Thymus (tissue), 11 donors: ENCODE measurements around the gene KIF2A. TPM values are rescaled to one million over a fixed set of nuclear protein-coding genes. Genes with fewer than 3 reads are reported as not detected.

Source experiments
- DNase-seq, 9 donors: peaks; one replicate each; pipeline ENCODE4 v3.0.0-alpha.2; 2013; ENCODE audit warnings: low spot score in 9 of 9, low read depth in 6 of 9, missing footprints in 1 of 9
- H3K27ac ChIP-seq, 2 donors: one replicate each; pipeline ENCODE4 v1.5.1; 2013; ENCODE audit warnings: control low read depth in 1 of 2, low read depth in 1 of 2, low read length in 1 of 2, mild to moderate bottlenecking in 1 of 2, moderate library complexity in 1 of 2
- H3K27me3 ChIP-seq, 2 donors: one replicate each; pipeline ENCODE4 v1.5.1; 2013; ENCODE audit warnings: low read length in 1 of 2; ENCODE audit not compliant: control insufficient read depth in 2 of 2, insufficient read depth in 1 of 2
- H3K36me3 ChIP-seq, 2 donors: one replicate each; pipeline ENCODE4 v1.5.1; 2013; ENCODE audit warnings: low read length in 1 of 2, mild to moderate bottlenecking in 1 of 2, moderate library complexity in 1 of 2; ENCODE audit not compliant: control insufficient read depth in 2 of 2, insufficient read depth in 2 of 2
- H3K4me1 ChIP-seq, 2 donors: one replicate each; pipeline ENCODE4 v1.5.1; 2013; ENCODE audit warnings: low read length in 2 of 2; ENCODE audit not compliant: control insufficient read depth in 2 of 2, insufficient read depth in 2 of 2
- H3K4me3 ChIP-seq, 2 donors: one replicate each; pipeline ENCODE4 v1.5.1; 2013; ENCODE audit warnings: low read length in 2 of 2, control low read depth in 1 of 2, mild to moderate bottlenecking in 1 of 2
- H3K9me3 ChIP-seq, 2 donors: one replicate each; pipeline ENCODE4 v1.5.1; 2013; ENCODE audit warnings: low read length in 1 of 2, mild to moderate bottlenecking in 1 of 2; ENCODE audit not compliant: control insufficient read depth in 2 of 2, insufficient read depth in 1 of 2
- WGBS: extraction: QIAGEN DNeasy Blood & Tissue Kit; methylation state at CpG from one replicate; pipeline ENCODE4 v1.1.7; 2013; 5-methylcytosine and 5-hydroxymethylcytosine counted together
- polyA plus RNA-seq: library from polyadenylated mRNA; stranded (reverse); fragments of 200-250 nt; gene quantifications from one replicate; pipeline ENCODE4 v1.2.3, GENCODE V29; 2013
- total RNA-seq: library from RNA; stranded (reverse); fragments of 120-200 nt; gene quantifications from one replicate; pipeline ENCODE4 v1.2.4, GENCODE V29; 2013
- donor health status: healthy.

The KIF2A gene
- total and polyA plus RNA-seq, 2 donors: 14.7 to 70.5 TPM

- WGBS: under 1% methylated on average over 66 of the region's 66 CpGs
- H3K27ac ChIP-seq: peak within 1 kb of the TSS; percentile 60 to 81
- no peaks in the 10 kb centered on the region for H3K36me3 ChIP-seq
- peaks cover 9 to 11% of the 10 kb centered on the region in 2 donors for H3K4me1 ChIP-seq
- DNase-seq: peak; percentile 97 to 99 (median 99)
- no peaks in the 10 kb centered on the region for H3K27me3 ChIP-seq
- no peaks in the 10 kb centered on the region for H3K9me3 ChIP-seq
- H3K4me3 ChIP-seq: peak within 1 kb of the TSS; percentile 90 to 97
These were observed 106.7 kb downstream of the KIF2A start, which contains the start of gene IPO11 for GRCh38 chr5:62412549-62413329. Gene IPO11, plus strand, starts transcription at chr5:62412763. Its CDS starts 24,517 bp downstream, at chr5:62437280.

GRCh38 chr5:62413711-62414110, 107.7 kb downstream of the KIF2A start:
- no peaks in the 10 kb centered on the region for H3K9me3 ChIP-seq
- H3K27me3 ChIP-seq: no peaks in the 10 kb centered on the region
- peaks cover 9 to 11% of the 10 kb centered on the region in 2 donors for H3K4me1 ChIP-seq
- H3K36me3 ChIP-seq: no peaks in the 10 kb centered on the region
- peak overlapping the region; percentile 0 to 97 for H3K4me3 ChIP-seq
- DNase-seq: no peak
- H3K27ac ChIP-seq: no peak overlapping the region
- WGBS: 59% methylated on average over 3 of the region's 3 CpGs

GRCh38 chr5:62418462-62419076, 112.6 kb downstream of the KIF2A start:
- Histone ChIP-seq H3K36me3 (no peaks in the 10 kb centered on the region), H3K27ac (no peak overlapping the region), H3K4me1 (peaks cover under 1 to 2% of the 10 kb centered on the region in 2 donors), H3K9me3 (no peaks in the 10 kb centered on the region), H3K27me3 (no peaks in the 10 kb centered on the region), H3K4me3 (no peak overlapping the region)
- WGBS: 98% methylated on average over 4 of the region's 4 CpGs
- DNase-seq: no peak

GRCh38 chr5:62419609-62420008, 113.6 kb downstream of the KIF2A start:
- H3K4me3 ChIP-seq: no peak overlapping the region
- no peak overlapping the region for H3K27ac ChIP-seq
- H3K4me1 ChIP-seq: no peaks in the 10 kb centered on the region
- no peaks in the 10 kb centered on the region for H3K9me3 ChIP-seq
- DNase-seq: no peak
- no peaks in the 10 kb centered on the region for H3K36me3 ChIP-seq
- H3K27me3 ChIP-seq: no peaks in the 10 kb centered on the region
- WGBS: 98% methylated on average over 3 of the region's 3 CpGs

- H3K4me3 ChIP-seq: no peak overlapping the region
- WGBS: 96% methylated on average over 1 of the region's 1 CpG
- no peaks in the 10 kb centered on the region for H3K27me3 ChIP-seq
These were observed 115.4 kb downstream of the KIF2A start for GRCh38 chr5:62421414-62421813.

GRCh38 chr5:62424763-62425162, 118.8 kb downstream of the KIF2A start:
- no peaks in the 10 kb centered on the region for H3K9me3 ChIP-seq
- H3K27me3 ChIP-seq: no peaks in the 10 kb centered on the region
- no peak overlapping the region for H3K4me3 ChIP-seq
- H3K27ac ChIP-seq: no peak overlapping the region
- no peaks in the 10 kb centered on the region for H3K36me3 ChIP-seq
- no peak for DNase-seq
- WGBS: 96% methylated on average over 1 of the region's 1 CpG
- H3K4me1 ChIP-seq: no peaks in the 10 kb centered on the region

More at GRCh38 chr5:62421414-62421813, 115.4 kb downstream of the KIF2A start:
- no peak for DNase-seq
- Histone ChIP-seq H3K4me1 (no peaks in the 10 kb centered on the region), H3K27ac (no peak overlapping the region), H3K9me3 (no peaks in the 10 kb centered on the region), H3K36me3 (no peaks in the 10 kb centered on the region)

- no peaks in the 10 kb centered on the region for H3K27me3 ChIP-seq
- H3K9me3 ChIP-seq: no peaks in the 10 kb centered on the region
- 94% methylated on average over 11 of the region's 11 CpGs for WGBS
- no peak for DNase-seq
- no peak overlapping the region for H3K27ac ChIP-seq
- no peaks in the 10 kb centered on the region for H3K4me1 ChIP-seq
- H3K4me3 ChIP-seq: no peak overlapping the region
- H3K36me3 ChIP-seq: no peaks in the 10 kb centered on the region
These were observed 126.0 kb downstream of the KIF2A start for GRCh38 chr5:62431735-62432620.

GRCh38 chr5:62432621-62433064, 126.6 kb downstream of the KIF2A start:
- Histone ChIP-seq H3K27me3 (no peaks in the 10 kb centered on the region), H3K9me3 (no peaks in the 10 kb centered on the region), H3K4me1 (no peaks in the 10 kb centered on the region), H3K4me3 (no peak overlapping the region), H3K36me3 (no peaks in the 10 kb centered on the region), H3K27ac (no peak overlapping the region)
- DNase-seq: no peak
- 94% methylated on average over 5 of the region's 5 CpGs for WGBS
